Keratinocyte (primary cell): ENCODE results near the gene SLC22A8.

ENCODE experiments used
- CTCF ChIP-seq, 3 experiments: IDR thresholded peaks in 1 of 3; conservative IDR thresholded peaks in 1 of 3; optimal IDR thresholded peaks in 1 of 3; 2 replicates in 2 of 3; 3 replicates in 1 of 3; pipeline versions ENCODE3 to v1.5.1; 2011; ENCODE audit warnings: low read length in 3 of 3, mild to moderate bottlenecking in 3 of 3, moderate library complexity in 2 of 3, control low read depth in 1 of 3, inconsistent platforms in 1 of 3; ENCODE audit not compliant: insufficient read depth in 2 of 3; ENCODE audit errors: extremely low read depth in 1 of 3
- EZH2 ChIP-seq: IDR thresholded peaks from one replicate; pipeline ENCODE4 v1.6.1; 2012; ENCODE audit warnings: inconsistent platforms, mild to moderate bottlenecking, low read length, moderate library complexity

DNA sequence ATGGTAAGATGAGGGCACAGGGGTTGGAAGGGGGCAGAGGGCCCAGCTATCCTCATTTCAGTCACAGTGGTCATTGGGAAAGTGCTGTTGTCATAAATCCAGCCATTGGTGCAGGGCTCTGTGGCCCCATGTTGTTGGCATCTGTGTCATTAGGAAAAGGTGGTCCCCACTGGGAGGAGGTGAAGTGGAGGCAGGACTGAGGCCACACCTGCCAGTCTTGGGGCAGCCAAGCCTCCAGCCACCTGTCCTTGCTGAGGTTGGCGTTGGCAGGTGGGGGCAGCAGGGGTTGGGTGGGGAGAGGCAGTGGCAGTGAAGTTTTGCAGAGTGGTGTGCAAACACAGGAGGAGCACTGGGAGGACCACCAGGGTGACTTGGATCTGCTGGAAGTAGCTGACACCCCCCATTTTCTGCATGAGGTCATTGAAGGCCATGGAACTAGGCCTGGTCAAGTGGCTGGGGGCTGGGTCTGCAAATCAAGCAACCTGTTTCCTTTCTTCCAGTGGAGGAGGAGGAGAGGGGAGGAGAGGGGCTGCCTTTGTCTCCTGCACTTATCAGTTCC, 56.1 kb downstream of the SLC22A8 start:
- TF ChIP-seq CTCF (optimal IDR thresholded peaks at IDR 0.05 in 1 of 3, IDR thresholded peaks at IDR 0.05 in 1 of 3, conservative IDR thresholded peaks at IDR 0.05 in 1 of 3; ENCODE audit: extremely low read depth in 1 of 3, insufficient read depth in 2 of 3, low read length in 3 of 3) (no peak), EZH2 (no peak)
